Skeletal muscle satellite cell (primary cell): ENCODE results near the gene DMGDH.

ENCODE experiments used
- H3K27me3 ChIP-seq: 2 replicates; pipeline ENCODE4 v1.7.0; 2013; ENCODE audit warnings: low read length; ENCODE audit not compliant: control insufficient read depth, insufficient read depth
- H3K36me3 ChIP-seq: 2 replicates; pipeline ENCODE4 v1.7.0; 2013; ENCODE audit warnings: mild to moderate bottlenecking, control low read depth, low read length; ENCODE audit not compliant: insufficient read depth
- H3K4me1 ChIP-seq: 2 replicates; pipeline ENCODE4 v1.7.0; 2013; ENCODE audit warnings: low read length; ENCODE audit not compliant: control insufficient read depth, insufficient read depth
- H3K4me2 ChIP-seq: 2 replicates; pipeline ENCODE4 v1.7.0; 2013; ENCODE audit warnings: mild to moderate bottlenecking, low read length
- H3K4me3 ChIP-seq: 2 replicates; pipeline ENCODE4 v1.7.0; 2013; ENCODE audit warnings: low read length
- H3K9ac ChIP-seq: 2 replicates; pipeline ENCODE4 v1.7.0; 2013; ENCODE audit warnings: mild to moderate bottlenecking, low read depth, low read length, moderate library complexity
- H3K9me3 ChIP-seq: replicated peaks from 2 replicates; pipeline ENCODE4 v1.7.0; 2013; ENCODE audit warnings: mild to moderate bottlenecking, control low read depth, low read length

Gene DMGDH

GRCh38 chr5:79091064-79091463 is 21.6 kb upstream of the DMGDH start:
- no peak overlapping the region for H3K9ac ChIP-seq
- no peaks in the 10 kb centered on the region for H3K4me1 ChIP-seq
- H3K27me3 ChIP-seq = peaks cover 15% of the 10 kb centered on the region
- no peaks in the 10 kb centered on the region for H3K9me3 ChIP-seq
- H3K4me3 ChIP-seq = no peak overlapping the region
- H3K4me2 ChIP-seq = no peak overlapping the region
- H3K36me3 ChIP-seq = no peaks in the 10 kb centered on the region

GRCh38 chr5:79088507-79088906 is 19.0 kb upstream of the DMGDH start:
- no peaks in the 10 kb centered on the region for H3K4me1 ChIP-seq
- no peak overlapping the region for H3K9ac ChIP-seq
- H3K4me3 ChIP-seq = no peak overlapping the region
- H3K36me3 ChIP-seq = no peaks in the 10 kb centered on the region
- H3K4me2 ChIP-seq = no peak overlapping the region
- peaks cover 8% of the 10 kb centered on the region for H3K27me3 ChIP-seq
- H3K9me3 ChIP-seq = no peaks in the 10 kb centered on the region

GRCh38 chr5:79086116-79086515 is 16.6 kb upstream of the DMGDH start:
- Histone ChIP-seq H3K4me3 (no peak overlapping the region), H3K27me3 (no peaks in the 10 kb centered on the region), H3K9ac (no peak overlapping the region), H3K4me1 (no peaks in the 10 kb centered on the region), H3K9me3 (no peaks in the 10 kb centered on the region), H3K36me3 (no peaks in the 10 kb centered on the region), H3K4me2 (no peak overlapping the region)

- no peak overlapping the region for H3K9ac ChIP-seq
- no peaks in the 10 kb centered on the region for H3K36me3 ChIP-seq
- H3K4me3 ChIP-seq = no peak overlapping the region
- no peaks in the 10 kb centered on the region for H3K4me1 ChIP-seq
- H3K27me3 ChIP-seq = no peaks in the 10 kb centered on the region
- no peaks in the 10 kb centered on the region for H3K9me3 ChIP-seq
- no peak overlapping the region for H3K4me2 ChIP-seq
Observed at GRCh38 chr5:79081779-79082178, 12.3 kb upstream of the DMGDH start.

GRCh38 chr5:79080804-79081203 is 11.3 kb upstream of the DMGDH start:
- Histone ChIP-seq H3K36me3 (no peaks in the 10 kb centered on the region), H3K27me3 (no peaks in the 10 kb centered on the region), H3K4me1 (no peaks in the 10 kb centered on the region), H3K4me3 (no peak overlapping the region), H3K9ac (no peak overlapping the region), H3K9me3 (no peaks in the 10 kb centered on the region), H3K4me2 (no peak overlapping the region)

GRCh38 chr5:79077680-79078365 is 8.3 kb upstream of the DMGDH start:
- Histone ChIP-seq H3K4me2 (no peak overlapping the region), H3K36me3 (no peaks in the 10 kb centered on the region), H3K4me1 (no peaks in the 10 kb centered on the region), H3K27me3 (no peaks in the 10 kb centered on the region), H3K9me3 (peaks cover 5% of the 10 kb centered on the region), H3K4me3 (no peak overlapping the region), H3K9ac (no peak overlapping the region)

- peaks cover 5% of the 10 kb centered on the region for H3K9me3 ChIP-seq
- H3K4me2 ChIP-seq = no peak overlapping the region
- H3K4me1 ChIP-seq = no peaks in the 10 kb centered on the region
- no peak overlapping the region for H3K4me3 ChIP-seq
- no peaks in the 10 kb centered on the region for H3K27me3 ChIP-seq
- no peaks in the 10 kb centered on the region for H3K36me3 ChIP-seq
- no peak overlapping the region for H3K9ac ChIP-seq
Observed at GRCh38 chr5:79076819-79077218, 7.3 kb upstream of the DMGDH start.

GRCh38 chr5:79075646-79076426 is 6.4 kb upstream of the DMGDH start:
- Histone ChIP-seq H3K4me2 (no peak overlapping the region), H3K27me3 (no peaks in the 10 kb centered on the region), H3K36me3 (no peaks in the 10 kb centered on the region), H3K9ac (no peak overlapping the region), H3K9me3 (peaks cover 5% of the 10 kb centered on the region), H3K4me1 (no peaks in the 10 kb centered on the region), H3K4me3 (no peak overlapping the region)

- no peak overlapping the region for H3K4me3 ChIP-seq
- no peak overlapping the region for H3K9ac ChIP-seq
- no peaks in the 10 kb centered on the region for H3K36me3 ChIP-seq
- no peaks in the 10 kb centered on the region for H3K27me3 ChIP-seq
- peaks cover 5% of the 10 kb centered on the region for H3K9me3 ChIP-seq
- H3K4me1 ChIP-seq = peaks cover 6% of the 10 kb centered on the region
- no peak overlapping the region for H3K4me2 ChIP-seq
Observed at GRCh38 chr5:79074641-79075040, 5.2 kb upstream of the DMGDH start.

- Histone ChIP-seq H3K36me3 (no peaks in the 10 kb centered on the region), H3K27me3 (no peaks in the 10 kb centered on the region), H3K4me2 (no peak overlapping the region), H3K9me3 (peaks cover 5% of the 10 kb centered on the region), H3K4me1 (peaks cover 6% of the 10 kb centered on the region), H3K4me3 (no peak overlapping the region), H3K9ac (no peak overlapping the region)
Observed at GRCh38 chr5:79070350-79070667, 835 bp upstream of the DMGDH start.

GRCh38 chr5:79062436-79062835 is 7.0 kb downstream of the DMGDH start:
- H3K4me2 ChIP-seq = no peak overlapping the region
- H3K4me1 ChIP-seq = no peaks in the 10 kb centered on the region
- no peak overlapping the region for H3K4me3 ChIP-seq
- no peaks in the 10 kb centered on the region for H3K36me3 ChIP-seq
- no peak overlapping the region for H3K9ac ChIP-seq
- H3K9me3 ChIP-seq = no peaks in the 10 kb centered on the region
- H3K27me3 ChIP-seq = no peaks in the 10 kb centered on the region

GRCh38 chr5:79059674-79060073 is 9.8 kb downstream of the DMGDH start:
- H3K9me3 ChIP-seq = no peaks in the 10 kb centered on the region
- H3K36me3 ChIP-seq = no peaks in the 10 kb centered on the region
- no peak overlapping the region for H3K4me3 ChIP-seq
- no peak overlapping the region for H3K4me2 ChIP-seq
- no peak overlapping the region for H3K9ac ChIP-seq
- H3K4me1 ChIP-seq = no peaks in the 10 kb centered on the region
- no peaks in the 10 kb centered on the region for H3K27me3 ChIP-seq
